NCI-H2196 treated with DMSO at 0.1 percent for 48 hours (cell line): ENCODE measurements around the gene SLC33A1.
A peak's percentile ranks its signal among the peaks of the same experiment; 100 is the strongest.
"Not testable (repeated sequence)": the region's sequence is repeated elsewhere in the genome, so short reads cannot be mapped to it uniquely, and the experiment has no call there.

Experiments used
- DNase-seq: peaks from one replicate; lab custom pipeline; 2025; ENCODE audit not compliant: unreplicated experiment; lab: John Stamatoyannopoulos, UW

Gene SLC33A1

DNA sequence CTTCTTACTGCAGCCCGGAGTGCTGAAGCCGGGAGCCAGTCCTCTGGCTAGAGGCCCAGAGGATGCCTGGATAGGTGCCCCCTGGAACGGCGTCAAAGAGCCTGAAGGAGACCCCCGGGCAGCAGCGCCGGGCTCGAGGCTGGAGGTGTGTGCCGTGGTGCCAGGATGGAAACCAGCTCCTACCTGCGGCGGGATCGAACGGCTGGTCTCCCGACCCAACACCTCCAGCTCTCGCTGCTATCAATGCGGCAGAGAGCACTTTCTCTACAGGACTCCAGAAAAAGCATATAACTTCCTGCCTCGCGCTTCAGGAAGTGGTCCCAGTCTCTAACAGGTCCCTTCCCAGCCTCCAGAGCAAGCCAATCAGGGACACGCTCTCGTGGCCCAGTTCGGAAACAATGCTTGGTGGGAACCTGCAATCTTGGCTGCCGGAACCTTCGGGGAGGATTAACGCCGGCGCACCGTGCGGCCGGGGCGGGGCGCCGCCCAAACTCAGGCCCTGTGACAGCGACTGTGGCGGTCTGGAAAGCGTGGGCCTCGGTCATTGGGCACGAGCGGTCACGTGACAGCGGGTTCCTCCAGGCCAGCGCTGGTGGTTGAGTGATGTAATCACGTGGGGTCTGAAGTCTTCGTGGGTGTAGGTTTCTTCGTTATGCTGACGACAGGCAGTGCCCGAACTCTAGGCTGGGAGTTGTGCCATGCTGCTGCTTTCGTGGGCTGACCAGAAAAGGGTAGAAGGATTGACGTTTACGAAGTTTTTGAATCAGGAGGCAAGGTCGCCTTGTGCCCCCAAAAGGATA, at the start of gene SLC33A1:
SLC33A1 (minus strand) TSS at position 287 of the 800 bp plus-strand sequence. CDS start 430 bp downstream, outside the sequence.
- peak; percentile 100 for DNase-seq

- no peak for DNase-seq
Observed at GRCh38 chr3:155895379-155895900, 41.2 kb upstream of the SLC33A1 start.

DNA sequence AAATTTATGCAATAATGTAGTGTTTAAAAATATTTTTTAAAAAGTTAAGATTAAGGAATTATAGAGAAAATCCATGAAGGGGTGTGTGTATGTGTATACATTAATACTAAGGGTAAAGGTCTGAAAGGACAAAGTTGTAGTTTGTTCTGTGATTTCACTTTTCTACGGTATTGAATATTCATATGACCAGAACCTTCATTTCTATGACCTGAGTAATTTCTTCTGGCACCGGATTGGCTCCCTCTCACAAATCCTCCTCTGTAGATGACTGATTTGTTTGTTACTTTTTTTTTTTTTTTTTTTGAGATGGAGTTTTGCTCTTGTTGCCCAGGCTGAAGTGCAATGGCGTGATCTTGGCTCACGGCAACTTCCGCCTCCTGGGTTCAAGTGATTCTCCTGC, 37.1 kb upstream of the SLC33A1 start:
- DNase-seq, result no peak

- DNase-seq, result peak; percentile 16
Observed at GRCh38 chr3:155890671-155891190, 36.5 kb upstream of the SLC33A1 start.

- no peak for DNase-seq
Observed at GRCh38 chr3:155889952-155890351, 35.7 kb upstream of the SLC33A1 start.

DNA sequence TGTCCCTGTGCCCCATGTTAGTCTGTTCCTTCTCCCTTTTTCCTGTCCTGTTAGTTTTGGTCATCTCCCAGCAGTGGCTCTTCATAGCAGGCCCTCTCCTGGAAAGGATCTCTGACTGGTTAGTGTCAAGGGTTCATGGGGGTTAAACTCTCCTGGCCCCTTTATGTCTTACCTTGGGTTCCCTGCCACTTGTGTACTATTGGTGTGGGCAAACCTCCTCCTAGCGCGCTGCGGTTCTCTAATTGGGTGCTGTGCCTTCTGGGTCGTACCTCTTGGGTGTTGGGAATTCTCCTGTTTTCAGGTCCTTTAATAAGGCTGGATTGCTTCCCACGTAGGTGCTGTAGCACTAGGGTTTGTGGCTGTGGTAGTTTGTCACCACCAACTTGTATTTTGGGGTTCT, 35.0 kb upstream of the SLC33A1 start:
- DNase-seq, result no peak

- no peak for DNase-seq
Observed at GRCh38 chr3:155886915-155887314, 32.7 kb upstream of the SLC33A1 start.

DNA sequence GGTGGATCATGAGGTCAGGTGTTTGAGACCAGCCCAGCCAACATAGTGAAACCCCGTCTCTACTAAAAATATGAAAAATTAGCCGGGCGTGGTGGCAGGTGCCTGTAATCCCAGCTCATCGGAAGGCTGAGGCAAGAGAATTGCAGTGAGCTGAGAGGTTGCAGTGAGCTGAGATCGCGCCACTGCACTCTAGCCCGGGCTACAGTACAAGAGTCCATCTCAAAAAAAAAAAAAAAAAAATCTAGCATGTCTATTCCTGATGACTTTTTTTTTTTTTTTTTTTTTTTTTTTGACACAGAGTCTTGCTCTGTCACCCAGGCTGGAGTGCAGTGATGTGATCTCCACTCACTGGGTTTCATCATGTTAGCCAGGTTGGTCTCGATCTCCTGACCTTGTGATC, 32.1 kb upstream of the SLC33A1 start:
- DNase-seq, result not testable (repeated sequence)

DNA sequence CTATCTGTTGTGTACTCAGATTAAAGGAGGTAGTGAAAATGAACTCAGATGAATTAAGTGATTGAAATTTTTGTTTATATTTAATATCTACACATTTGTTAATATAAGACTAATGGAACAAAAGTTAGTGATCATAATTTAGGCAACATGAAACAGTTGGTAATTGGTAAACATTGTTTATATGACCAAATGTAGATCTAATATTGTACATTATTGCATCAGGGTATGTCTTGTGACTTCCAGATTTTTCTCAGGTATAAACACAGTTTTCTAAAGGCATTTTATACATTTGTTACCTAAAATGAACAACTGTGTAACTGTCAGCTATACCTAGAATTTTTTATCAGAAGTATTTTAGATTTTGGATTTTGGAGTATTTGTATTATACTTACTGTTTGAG, 31.1 kb upstream of the SLC33A1 start:
- DNase-seq, result no peak

- no peak for DNase-seq
Observed at GRCh38 chr3:155884292-155884691, 30.1 kb upstream of the SLC33A1 start.

DNA sequence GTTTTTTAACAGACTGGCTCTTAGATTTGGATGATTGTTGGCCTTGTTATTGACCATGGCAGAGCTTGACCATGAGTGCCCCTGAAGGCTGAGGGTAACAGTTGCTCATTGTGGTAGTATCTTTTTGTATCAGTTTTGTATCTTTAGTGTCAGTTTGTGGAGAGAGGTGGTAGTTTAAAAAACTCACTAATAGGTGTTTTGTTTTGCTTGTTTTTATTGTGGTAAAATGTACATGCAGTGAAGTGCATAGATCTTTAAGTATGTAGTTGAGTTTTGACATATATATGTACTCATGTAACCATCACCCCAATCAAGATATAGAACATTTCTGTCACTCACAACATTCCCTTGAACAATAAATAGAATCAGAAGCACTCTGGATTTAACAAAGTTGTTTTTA, 26.1 kb upstream of the SLC33A1 start:
- no peak for DNase-seq

GRCh38 chr3:155876503-155876902, 22.3 kb upstream of the SLC33A1 start:
- DNase-seq, result no peak

- no peak for DNase-seq
Observed at GRCh38 chr3:155876037-155876436, 21.8 kb upstream of the SLC33A1 start.

GRCh38 chr3:155872904-155873646, 18.8 kb upstream of the SLC33A1 start:
- DNase-seq, result no peak

DNA sequence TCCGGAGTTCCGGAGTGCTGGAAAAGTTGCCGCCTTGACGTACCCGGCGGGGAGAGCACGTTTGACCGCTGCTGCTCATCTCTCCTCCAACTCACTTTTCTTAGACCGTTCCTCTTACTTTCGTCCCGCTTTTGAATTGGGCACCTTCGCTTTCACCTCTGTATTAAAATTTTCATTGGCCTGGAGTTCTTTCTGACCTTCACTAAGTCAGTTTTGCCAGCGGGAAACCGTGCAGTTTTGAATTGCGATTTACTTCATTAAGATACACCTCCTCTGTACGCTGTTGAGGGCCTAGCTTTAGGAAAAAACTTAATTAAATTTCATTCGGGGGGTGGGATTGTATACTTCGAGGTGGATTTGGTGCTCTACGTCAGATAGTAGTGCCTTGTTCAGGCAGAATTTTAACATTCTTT, 17.5 kb upstream of the SLC33A1 start:
- DNase-seq, result no peak

DNA sequence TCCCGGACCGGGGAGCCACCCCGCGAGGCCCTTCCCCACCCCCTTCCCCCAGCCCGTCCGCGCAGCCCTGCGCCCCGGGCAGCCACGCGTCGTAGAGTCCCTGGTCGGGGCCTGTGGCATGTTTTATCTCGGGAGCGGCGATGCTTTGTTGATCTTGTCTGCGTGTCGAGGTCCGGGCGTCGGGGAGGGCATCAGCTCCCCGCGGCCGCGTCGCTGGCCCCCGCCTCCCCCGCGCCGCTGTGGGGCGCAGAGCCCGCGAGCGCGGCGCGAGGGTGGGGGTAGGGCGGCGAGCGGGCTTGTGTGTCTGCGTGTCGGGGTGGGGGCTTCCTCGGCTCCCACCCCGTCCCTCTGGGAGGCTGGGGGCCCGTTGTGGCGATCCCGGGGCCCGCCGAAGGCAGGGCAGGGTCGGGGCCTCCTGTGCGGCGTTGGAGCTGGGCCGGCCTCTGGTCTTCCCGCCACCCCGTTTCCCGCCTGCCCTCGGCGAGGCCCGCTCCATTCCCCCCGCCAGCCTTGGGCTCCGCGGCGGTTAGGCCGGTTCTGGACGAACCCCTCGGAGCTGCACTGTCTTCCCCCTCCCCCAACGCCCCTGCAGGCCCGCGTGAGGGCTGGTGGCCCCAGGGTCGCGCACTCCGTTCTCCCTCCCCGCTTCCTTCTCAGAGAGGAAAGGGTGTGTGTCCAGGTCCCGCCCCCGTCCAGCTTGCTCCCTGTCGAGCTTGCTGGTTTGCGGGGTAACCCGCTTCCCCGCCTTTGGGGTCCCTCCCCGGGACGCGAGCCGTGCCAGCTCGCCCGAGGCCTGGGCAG, 16.9 kb upstream of the SLC33A1 start:
- no peak for DNase-seq

GRCh38 chr3:155870133-155870944, 16.1 kb upstream of the SLC33A1 start, which contains the start of gene GMPS:
Gene GMPS (plus strand): TSS chr3:155870650. CDS start chr3:155870871, 221 bp downstream.
- DNase-seq, result peak; percentile 97

GRCh38 chr3:155869691-155870090, 15.5 kb upstream of the SLC33A1 start:
- no peak for DNase-seq

GRCh38 chr3:155863072-155863784, 9.0 kb upstream of the SLC33A1 start:
- DNase-seq, result no peak
